Measurements from ENCODE around the gene SERTAD3. TPM values are rescaled to one million over a fixed set of nuclear protein-coding genes. Genes with fewer than 3 reads are reported as not detected.

SERTAD3 gene, protein sequence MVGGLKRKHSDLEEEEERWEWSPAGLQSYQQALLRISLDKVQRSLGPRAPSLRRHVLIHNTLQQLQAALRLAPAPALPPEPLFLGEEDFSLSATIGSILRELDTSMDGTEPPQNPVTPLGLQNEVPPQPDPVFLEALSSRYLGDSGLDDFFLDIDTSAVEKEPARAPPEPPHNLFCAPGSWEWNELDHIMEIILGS
- 11.3 and 12.9 TPM in 2 replicates for polyA plus RNA-seq (2012; rRNA removed)
- 8.6 and 10.4 TPM in 2 replicates for polyA plus RNA-seq (2012; cell fraction: cytosol; rRNA removed)
- polyA plus RNA-seq (2012; cell fraction: nucleus; rRNA removed) = 8.0 and 9.5 TPM in 2 replicates

DNA sequence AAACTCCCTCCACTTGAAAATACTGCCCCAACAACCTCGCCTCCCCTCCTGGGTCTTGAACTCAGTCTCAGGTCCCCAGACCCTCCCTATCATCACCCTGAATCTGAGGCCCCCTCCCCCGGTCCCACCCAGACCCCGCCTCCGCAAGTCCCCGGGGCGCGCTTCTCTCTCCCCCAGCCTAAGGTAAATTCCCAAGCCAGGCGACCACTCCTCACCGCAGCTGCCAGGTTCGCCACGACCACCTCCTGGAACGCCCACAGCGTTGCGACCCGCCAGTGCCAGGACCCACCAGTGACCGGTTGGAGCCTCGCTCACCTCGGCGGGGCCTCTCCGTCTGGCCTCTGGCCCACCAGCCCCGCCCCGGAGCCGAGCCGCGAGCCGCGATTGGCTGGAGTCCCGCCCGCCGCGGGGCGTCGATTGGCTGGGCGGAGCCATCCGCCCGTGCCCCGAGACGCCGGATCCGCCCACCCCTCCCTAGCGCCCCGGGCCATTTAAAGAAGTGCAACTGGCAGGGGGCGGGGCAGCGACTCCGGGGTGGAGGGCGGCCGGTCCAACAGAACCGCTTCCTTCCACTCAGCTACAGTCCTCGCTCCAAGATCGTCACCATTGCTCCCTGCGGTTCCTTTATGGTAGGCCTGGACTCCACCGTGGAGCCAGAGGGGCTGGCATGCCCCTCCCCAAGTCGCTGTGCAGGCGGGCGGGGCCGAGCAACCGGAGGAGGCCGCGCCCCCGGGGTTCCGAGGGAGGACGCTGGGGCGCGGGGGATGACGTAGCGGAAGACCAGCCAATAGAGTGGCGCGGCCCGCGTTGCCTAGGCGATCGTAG, at the start of gene SERTAD3:
TSS of gene SERTAD3 (minus strand) at position 336 of the 825 bp plus-strand sequence. CDS start 2,255 bp downstream, outside the sequence.
- peak within 1 kb of the TSS; percentile 96 for H3K27ac ChIP-seq (ENCODE audit: low read depth in 2 of 2, low read length in 1 of 2)
- peaks cover 21 to 26% of the 10 kb centered on the region in 2 experiments for H3K36me3 ChIP-seq (replicated peaks in 1 of 2; ENCODE audit: control insufficient read depth in 1 of 2, insufficient read depth in 2 of 2, low read length in 1 of 2)
- 1% methylated on average over 25 of the region's 72 CpGs for WGBS (ENCODE audit: low lambda C conversion rate)
- no peaks in the 10 kb centered on the region for H3K9me3 ChIP-seq
- peaks cover 32% of the 10 kb centered on the region for H4K20me1 ChIP-seq (ENCODE audit: insufficient read depth)
- peak within 1 kb of the TSS; percentile 99 for H3K9ac ChIP-seq
- H2AFZ ChIP-seq (ENCODE audit: low read depth) = peak within 1 kb of the TSS; percentile 93
- peak within 1 kb of the TSS; percentile 86 for H3K4me2 ChIP-seq
- ChIA-PET POLR2A (interaction anchor here (1.6 to 3.8 kb wide), 2 partner anchors 18 to 23 kb away, joined by 8 to 17 read pairs; partner anchors contain the start of gene SERTAD1), CTCF (interaction anchor here (0.7 to 2.7 kb wide), 13 partner anchors 10 to 236 kb away, joined by 3 to 16 read pairs (median 5); partner anchors contain the start of genes PRX and TTC9B)
- H3K4me3 ChIP-seq (ENCODE audit: low read depth in 2 of 2, low read length in 1 of 2) = peak within 1 kb of the TSS; percentile 88 to 100
- DNase-seq = peak; percentile 96
- H3K27me3 ChIP-seq (ENCODE audit: insufficient read depth) = no peaks in the 10 kb centered on the region
- peaks cover 44% of the 10 kb centered on the region for H3K79me2 ChIP-seq (ENCODE audit: insufficient read depth)
- H3K4me1 ChIP-seq (ENCODE audit: control insufficient read depth in 1 of 2, insufficient read depth in 2 of 2, low read depth in 1 of 2, low read length in 1 of 2) = peaks cover 5 to 8% of the 10 kb centered on the region in 2 experiments; a peak in 2 of 4 replicates
- H3F3A ChIP-seq (replicated peaks; ENCODE audit: insufficient read depth) = peaks cover 12% of the 10 kb centered on the region
- H3K9me2 ChIP-seq = no peaks in the 10 kb centered on the region
- TF ChIP-seq YY1 (IDR thresholded peaks at IDR 0.05; ENCODE audit: low read depth) (no peak), SMC3 (IDR thresholded peaks at IDR 0.05; ENCODE audit: low read depth, low read length) (no peak), SIN3A (IDR thresholded peaks at IDR 0.05; ENCODE audit: borderline replicate concordance, low read depth, low read length) (0 out of 2 replicates have a peak, but pooled peaks have one; percentile 73), EP300 (IDR thresholded peaks at IDR 0.05; ENCODE audit: borderline replicate concordance in 1 of 2, low read depth in 1 of 2, low read length in 1 of 2) (peak in 1 of 2 experiments; percentile 7; a peak in 1 of 4 replicates), RAD21 (IDR thresholded peaks at IDR 0.05; ENCODE audit: low read length) (no peak), FOXJ3 (CRISPR knock-in tag; IDR thresholded peaks at IDR 0.05) (no peak), FOSL2 (IDR thresholded peaks at IDR 0.05; ENCODE audit: borderline replicate concordance, low read depth) (no peak), EZH2phosphoT487 (IDR thresholded peaks at IDR 0.05; ENCODE audit: borderline replicate concordance, low read depth) (no peak), TCF12 (IDR thresholded peaks at IDR 0.05) (no peak), RFX5 (IDR thresholded peaks at IDR 0.05; ENCODE audit: low read length) (peak; percentile 16; the same call in 1 of the 2 replicates), MXI1 (IDR thresholded peaks at IDR 0.05; ENCODE audit: low read depth, low read length) (peak; percentile 46), ELF1 (IDR thresholded peaks at IDR 0.05) (0 out of 2 replicates have a peak, but pooled peaks have one; percentile 5), POLR2AphosphoS5 (IDR thresholded peaks at IDR 0.05; ENCODE audit: low read depth, low read length) (peak; percentile 94), NRF1 (IDR thresholded peaks at IDR 0.05; ENCODE audit: low read depth, low read length) (no peak), FOXM1 (IDR thresholded peaks at IDR 0.05; ENCODE audit: low read depth) (no peak)
- TF ChIP-seq, protein P1, sequence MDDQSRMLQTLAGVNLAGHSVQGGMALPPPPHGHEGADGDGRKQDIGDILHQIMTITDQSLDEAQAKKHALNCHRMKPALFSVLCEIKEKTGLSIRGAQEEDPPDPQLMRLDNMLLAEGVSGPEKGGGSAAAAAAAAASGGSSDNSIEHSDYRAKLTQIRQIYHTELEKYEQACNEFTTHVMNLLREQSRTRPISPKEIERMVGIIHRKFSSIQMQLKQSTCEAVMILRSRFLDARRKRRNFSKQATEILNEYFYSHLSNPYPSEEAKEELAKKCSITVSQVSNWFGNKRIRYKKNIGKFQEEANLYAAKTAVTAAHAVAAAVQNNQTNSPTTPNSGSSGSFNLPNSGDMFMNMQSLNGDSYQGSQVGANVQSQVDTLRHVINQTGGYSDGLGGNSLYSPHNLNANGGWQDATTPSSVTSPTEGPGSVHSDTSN (IDR thresholded peaks at IDR 0.05) = no peak
- TF ChIP-seq, protein P2, sequence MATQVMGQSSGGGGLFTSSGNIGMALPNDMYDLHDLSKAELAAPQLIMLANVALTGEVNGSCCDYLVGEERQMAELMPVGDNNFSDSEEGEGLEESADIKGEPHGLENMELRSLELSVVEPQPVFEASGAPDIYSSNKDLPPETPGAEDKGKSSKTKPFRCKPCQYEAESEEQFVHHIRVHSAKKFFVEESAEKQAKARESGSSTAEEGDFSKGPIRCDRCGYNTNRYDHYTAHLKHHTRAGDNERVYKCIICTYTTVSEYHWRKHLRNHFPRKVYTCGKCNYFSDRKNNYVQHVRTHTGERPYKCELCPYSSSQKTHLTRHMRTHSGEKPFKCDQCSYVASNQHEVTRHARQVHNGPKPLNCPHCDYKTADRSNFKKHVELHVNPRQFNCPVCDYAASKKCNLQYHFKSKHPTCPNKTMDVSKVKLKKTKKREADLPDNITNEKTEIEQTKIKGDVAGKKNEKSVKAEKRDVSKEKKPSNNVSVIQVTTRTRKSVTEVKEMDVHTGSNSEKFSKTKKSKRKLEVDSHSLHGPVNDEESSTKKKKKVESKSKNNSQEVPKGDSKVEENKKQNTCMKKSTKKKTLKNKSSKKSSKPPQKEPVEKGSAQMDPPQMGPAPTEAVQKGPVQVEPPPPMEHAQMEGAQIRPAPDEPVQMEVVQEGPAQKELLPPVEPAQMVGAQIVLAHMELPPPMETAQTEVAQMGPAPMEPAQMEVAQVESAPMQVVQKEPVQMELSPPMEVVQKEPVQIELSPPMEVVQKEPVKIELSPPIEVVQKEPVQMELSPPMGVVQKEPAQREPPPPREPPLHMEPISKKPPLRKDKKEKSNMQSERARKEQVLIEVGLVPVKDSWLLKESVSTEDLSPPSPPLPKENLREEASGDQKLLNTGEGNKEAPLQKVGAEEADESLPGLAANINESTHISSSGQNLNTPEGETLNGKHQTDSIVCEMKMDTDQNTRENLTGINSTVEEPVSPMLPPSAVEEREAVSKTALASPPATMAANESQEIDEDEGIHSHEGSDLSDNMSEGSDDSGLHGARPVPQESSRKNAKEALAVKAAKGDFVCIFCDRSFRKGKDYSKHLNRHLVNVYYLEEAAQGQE (IDR thresholded peaks at IDR 0.05; ENCODE audit: low read depth, low read length) = no peak
- TF ChIP-seq, protein P3, sequence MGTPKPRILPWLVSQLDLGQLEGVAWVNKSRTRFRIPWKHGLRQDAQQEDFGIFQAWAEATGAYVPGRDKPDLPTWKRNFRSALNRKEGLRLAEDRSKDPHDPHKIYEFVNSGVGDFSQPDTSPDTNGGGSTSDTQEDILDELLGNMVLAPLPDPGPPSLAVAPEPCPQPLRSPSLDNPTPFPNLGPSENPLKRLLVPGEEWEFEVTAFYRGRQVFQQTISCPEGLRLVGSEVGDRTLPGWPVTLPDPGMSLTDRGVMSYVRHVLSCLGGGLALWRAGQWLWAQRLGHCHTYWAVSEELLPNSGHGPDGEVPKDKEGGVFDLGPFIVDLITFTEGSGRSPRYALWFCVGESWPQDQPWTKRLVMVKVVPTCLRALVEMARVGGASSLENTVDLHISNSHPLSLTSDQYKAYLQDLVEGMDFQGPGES (IDR thresholded peaks at IDR 0.05; ENCODE audit: low read depth, low read length) = 0 out of 2 replicates have a peak, but pooled peaks have one; percentile 26
- TF ChIP-seq, protein P4, sequence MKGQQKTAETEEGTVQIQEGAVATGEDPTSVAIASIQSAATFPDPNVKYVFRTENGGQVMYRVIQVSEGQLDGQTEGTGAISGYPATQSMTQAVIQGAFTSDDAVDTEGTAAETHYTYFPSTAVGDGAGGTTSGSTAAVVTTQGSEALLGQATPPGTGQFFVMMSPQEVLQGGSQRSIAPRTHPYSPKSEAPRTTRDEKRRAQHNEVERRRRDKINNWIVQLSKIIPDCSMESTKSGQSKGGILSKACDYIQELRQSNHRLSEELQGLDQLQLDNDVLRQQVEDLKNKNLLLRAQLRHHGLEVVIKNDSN (IDR thresholded peaks at IDR 0.05; ENCODE audit: borderline replicate concordance, low read depth) = no peak
- TF ChIP-seq, protein P5, sequence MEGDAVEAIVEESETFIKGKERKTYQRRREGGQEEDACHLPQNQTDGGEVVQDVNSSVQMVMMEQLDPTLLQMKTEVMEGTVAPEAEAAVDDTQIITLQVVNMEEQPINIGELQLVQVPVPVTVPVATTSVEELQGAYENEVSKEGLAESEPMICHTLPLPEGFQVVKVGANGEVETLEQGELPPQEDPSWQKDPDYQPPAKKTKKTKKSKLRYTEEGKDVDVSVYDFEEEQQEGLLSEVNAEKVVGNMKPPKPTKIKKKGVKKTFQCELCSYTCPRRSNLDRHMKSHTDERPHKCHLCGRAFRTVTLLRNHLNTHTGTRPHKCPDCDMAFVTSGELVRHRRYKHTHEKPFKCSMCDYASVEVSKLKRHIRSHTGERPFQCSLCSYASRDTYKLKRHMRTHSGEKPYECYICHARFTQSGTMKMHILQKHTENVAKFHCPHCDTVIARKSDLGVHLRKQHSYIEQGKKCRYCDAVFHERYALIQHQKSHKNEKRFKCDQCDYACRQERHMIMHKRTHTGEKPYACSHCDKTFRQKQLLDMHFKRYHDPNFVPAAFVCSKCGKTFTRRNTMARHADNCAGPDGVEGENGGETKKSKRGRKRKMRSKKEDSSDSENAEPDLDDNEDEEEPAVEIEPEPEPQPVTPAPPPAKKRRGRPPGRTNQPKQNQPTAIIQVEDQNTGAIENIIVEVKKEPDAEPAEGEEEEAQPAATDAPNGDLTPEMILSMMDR (IDR thresholded peaks at IDR 0.05) = no peak
- TF ChIP-seq, protein P6, sequence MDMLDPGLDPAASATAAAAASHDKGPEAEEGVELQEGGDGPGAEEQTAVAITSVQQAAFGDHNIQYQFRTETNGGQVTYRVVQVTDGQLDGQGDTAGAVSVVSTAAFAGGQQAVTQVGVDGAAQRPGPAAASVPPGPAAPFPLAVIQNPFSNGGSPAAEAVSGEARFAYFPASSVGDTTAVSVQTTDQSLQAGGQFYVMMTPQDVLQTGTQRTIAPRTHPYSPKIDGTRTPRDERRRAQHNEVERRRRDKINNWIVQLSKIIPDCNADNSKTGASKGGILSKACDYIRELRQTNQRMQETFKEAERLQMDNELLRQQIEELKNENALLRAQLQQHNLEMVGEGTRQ (IDR thresholded peaks at IDR 0.05; ENCODE audit: borderline replicate concordance, low read depth, low read length) = no peak

Measured in SK-N-SH (cell line).